HG02642 (cell line): ENCODE results near the gene OR52N5.
A peak's percentile ranks its signal among the peaks of the same experiment; 100 is the strongest.

Experiments used
- ATAC-seq: cut with Tn5 transposase; IDR thresholded peaks from one replicate; pipeline ENCODE4 v1.9.1; 2021; ENCODE audit warnings: mild to moderate bottlenecking; ENCODE audit not compliant: unreplicated experiment, poor library complexity

OR52N5 gene

DNA sequence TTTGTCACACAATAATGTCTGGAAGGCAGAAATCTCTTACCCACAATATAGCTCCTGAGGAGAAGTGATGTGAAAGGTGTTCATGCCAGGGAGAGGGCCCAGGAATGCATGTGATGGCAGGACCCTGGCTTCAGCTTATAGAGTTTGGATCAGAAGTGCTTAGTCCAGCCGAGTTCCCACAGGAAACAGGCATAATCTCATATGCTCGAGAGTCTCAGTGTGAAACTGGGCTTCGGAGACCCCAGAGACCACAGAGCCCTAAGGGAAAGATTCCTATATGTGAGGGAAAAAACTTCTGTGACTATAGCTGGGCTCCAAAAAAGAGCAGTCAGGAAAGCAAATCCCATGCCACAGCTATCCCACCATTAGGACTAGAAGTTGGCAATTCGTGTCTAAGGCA is at the start of gene OR52N5:
OR52N5 (minus strand) TSS at position 101 of the 400 bp plus-strand sequence. CDS start 4,721 bp downstream, outside the sequence.
- ATAC-seq, result no peak

DNA sequence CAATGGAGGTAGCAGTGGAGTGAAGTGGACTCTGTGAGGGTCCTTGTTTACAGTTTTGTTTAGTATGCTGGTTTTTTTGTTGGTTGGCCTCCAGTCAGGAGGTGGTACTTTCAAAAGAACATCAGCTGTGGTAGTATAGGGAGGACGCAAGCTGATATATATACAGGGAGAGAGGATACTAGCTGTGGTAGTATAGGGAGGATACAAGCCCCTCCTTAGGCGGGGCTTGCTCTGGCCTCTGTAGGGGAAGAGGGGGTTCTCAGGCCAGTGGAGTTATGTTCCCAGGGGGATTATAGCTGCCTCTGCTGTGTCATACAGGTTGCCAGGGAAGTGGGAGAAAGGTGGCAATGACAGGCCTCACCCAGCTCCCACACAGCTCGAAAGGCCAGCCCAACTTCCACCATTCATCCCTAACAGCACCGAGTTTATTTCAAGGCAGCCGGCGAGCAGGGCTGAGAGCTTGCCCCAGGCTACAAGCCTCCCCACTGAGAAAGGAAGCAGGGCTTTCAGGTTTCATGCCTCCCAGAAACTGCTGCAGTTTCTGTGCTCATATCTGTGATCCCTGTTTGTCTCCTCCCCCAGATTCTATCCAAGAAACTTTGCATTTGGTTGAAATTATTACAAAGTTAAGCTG is 48.2 kb upstream of the OR52N5 start:
- ATAC-seq, result no peak

DNA sequence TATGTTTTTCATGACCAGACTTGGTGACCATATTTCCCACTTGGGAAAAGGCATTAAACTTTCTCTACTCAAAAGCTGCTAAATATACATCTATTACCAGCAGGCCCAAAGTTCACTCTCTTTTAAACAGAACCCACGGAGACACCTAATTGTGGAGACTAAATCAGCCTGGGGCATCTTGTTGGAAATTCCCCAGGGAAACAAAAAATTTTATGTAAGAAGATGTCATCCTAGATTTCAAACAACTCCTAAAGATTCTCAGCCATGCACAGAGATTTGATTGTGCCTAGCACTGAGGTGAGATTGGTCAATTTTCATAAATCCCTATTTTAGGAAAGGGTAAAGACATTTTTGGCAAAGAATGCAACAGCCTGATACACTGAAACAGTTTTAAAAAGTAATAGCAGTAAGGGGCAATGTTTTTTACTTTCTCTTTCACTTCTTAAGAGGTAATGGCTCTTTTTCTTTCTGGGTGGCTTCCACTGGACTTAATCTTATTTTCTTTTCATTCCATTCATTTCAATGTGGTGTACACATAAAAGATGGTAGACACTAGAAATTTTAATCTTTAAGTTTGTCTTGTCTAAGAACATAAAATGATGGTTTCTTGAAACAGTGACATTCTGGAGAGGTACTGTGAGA is 35.2 kb upstream of the OR52N5 start:
- ATAC-seq, result no peak

DNA sequence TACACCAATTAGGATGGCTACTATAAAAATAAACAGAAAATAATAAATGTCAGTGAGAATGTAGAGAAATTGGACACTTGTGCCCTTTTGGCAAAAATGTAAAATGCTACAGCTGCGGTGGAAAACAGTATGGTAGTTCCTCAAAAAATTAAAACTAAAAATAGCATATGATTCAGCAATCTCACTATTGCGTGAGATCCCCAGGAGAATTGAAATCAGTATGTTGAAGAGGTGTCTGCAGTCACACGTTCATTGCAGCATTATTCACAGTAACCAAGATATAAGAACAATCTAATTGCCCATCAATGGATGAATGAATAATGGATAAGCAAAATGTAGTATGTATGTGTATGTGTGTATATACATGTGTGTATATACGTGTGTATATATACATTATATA is 32.4 kb upstream of the OR52N5 start:
- no peak for ATAC-seq

DNA sequence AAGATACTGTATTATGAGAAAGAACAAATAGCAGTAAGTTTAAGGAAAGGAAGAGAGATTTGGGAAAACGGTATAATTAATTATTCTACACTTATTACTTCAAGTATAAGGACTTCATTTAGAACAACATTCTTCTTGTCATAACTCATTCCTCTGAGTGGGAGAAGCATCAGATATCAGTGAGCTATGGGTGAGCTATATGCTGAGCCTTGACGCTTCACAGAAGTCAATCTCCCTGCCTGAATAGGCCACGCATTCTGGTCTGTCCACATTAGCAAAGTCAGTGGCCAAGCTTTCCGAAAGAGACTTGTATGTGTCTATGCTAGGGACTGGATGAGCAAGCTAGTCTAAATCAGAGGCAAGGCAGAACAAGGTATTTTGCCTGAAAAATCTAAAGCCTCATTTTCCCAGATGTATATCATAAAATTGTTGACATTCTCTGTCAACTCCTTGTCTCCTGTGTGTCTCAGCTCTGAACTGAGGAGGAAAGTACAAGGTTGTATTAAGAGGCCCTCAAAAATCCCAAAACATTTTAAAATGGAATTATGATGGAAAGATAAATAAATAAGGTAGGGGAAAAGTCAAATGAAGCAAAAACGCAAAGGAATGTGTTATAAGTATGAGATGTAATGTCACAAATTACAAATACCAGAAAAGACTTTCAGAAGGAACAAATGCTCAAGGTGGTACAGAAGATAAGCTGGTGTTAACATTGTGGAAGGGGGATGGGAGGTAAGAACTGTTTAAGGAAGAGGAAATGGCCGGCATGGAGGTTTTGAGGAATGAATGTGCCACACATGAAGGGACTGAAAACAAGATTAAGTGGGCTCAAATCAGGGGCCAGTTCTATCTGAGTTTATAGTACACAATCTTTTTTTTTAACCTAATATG is 27.0 kb upstream of the OR52N5 start:
- ATAC-seq, result no peak

DNA sequence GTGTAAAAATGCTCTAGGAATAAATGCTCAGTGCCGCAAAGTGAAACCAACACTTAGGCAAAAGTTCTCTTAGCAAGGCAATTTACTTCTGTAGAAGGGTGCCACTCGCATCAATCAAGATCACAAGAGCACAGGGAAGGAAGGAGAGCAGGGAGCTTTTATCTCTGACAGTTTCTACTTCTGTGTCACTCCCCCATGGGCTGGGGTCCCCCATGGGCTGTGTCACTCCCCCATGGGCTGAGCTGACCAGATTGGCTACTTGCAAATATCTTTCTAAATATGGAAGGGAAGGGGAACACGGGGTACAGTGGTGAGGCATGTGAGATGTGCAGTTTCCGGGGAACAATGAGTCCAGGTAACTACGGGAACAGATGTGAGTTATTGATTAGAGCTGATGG is 26.0 kb upstream of the OR52N5 start:
- peak; percentile 25 for ATAC-seq

DNA sequence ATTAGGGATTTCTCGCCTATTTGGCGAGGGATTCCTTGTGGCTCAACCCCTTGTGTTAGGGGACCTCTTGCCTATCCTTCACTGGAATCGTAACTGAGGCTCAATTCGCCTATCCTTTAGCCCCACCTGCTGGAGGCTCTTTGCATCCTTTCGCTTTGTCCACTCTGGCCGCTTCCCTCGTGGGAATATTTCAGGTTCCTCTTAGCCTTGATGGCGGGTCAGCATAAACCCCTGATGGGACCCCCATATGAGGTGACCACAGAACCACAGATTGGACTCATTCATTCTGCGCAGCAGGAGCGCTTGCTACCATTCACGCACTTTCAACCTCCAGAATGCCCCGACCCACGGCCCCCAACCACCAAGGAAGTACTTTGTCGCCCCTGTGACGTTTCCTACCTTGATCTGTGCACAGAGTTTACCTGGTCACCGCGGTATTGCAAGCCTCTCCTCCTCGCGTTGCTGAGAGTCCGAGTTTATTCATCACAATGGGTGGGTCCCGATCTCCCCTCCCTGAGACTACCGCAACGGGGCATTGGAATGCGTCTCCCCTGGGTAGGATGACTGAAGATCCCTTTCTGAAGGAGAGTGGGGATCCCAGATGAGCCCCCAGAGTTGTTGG is 25.5 kb upstream of the OR52N5 start, which contains the start of gene OR52N2:
OR52N2 (plus strand) TSS at position 425 of the 622 bp plus-strand sequence. CDS start 11,412 bp downstream, outside the sequence.
- peak; percentile 95 for ATAC-seq

DNA sequence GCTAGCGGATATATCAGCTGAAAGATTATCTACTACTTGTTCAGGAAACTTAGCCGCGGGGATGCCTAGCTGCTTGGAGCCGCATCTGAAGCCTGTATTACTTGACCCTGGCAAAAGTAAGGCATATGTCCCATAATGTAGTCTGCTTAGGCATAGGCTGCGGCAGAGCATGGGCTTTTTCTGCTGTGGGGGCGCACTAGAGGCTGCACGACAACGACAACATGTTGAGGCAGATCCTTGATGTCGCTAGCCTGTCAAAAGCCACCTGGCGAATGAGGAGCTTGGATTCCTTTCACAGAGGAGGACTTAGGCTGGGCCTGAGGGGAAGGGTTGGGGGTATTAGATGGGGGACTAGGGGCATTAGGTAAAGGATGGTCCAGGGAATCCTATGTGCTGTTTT is 24.4 kb upstream of the OR52N5 start:
- ATAC-seq, result no peak

DNA sequence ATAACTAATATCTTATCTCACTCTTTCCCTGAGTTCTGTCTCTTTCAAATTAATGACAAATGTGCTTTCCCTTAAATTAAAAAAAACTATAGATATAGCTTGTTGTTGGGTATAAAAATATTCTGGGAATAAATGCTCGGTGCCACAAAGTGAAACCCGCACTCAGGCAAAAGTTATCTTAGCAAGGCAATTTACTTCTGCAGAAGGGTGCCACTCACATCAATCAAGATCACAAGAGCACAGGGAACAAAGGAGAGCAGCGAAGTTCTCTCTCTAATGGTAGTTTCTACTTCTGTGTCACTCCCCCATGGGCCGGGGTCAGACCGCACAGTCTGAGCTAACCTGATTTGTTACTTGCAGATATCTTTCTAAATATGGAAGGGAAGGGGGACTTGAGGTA is 20.8 kb upstream of the OR52N5 start:
- ATAC-seq, result no peak

DNA sequence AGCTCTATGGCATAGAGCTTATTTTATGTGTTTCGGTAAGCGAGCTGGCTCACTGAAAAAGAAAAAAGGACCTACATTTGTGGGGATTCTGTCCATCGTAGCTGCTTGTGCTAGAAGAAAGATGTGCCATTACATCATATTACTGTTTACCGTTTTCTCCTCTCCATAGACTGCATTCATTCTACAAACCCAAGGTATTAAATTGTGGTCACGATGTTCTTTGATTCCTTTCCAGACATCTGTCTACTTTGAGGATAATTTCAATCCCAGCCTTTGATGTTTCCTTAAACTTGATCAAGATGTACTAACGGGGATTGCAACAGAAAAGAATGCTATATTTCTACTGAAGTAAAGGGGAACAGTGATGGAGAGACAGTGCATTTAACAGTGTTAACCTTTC is 13.4 kb upstream of the OR52N5 start:
- no peak for ATAC-seq

DNA sequence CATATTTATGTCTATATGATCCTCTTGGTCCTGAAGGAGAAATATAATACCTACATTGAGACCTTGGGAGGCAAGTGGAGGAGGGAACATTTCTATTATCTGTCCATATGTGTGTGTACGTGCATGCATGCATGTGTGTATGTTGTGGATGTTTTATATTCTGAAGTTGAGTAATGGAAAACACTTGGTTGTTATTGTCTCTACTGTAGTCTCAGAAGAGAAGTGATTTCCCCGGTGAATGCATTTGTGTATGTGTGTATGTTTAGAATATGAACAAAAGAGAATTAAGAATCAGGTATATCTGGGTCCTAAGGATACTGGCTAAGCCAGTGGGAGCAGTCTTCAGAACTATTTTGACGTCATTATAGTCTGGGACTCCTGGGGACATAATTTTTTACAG is 8.0 kb upstream of the OR52N5 start, which contains the start of gene OR52N1:
OR52N1 (minus strand) TSS at position 101 of the 400 bp plus-strand sequence. CDS start 2,449 bp downstream, outside the sequence.
- ATAC-seq, result no peak

DNA sequence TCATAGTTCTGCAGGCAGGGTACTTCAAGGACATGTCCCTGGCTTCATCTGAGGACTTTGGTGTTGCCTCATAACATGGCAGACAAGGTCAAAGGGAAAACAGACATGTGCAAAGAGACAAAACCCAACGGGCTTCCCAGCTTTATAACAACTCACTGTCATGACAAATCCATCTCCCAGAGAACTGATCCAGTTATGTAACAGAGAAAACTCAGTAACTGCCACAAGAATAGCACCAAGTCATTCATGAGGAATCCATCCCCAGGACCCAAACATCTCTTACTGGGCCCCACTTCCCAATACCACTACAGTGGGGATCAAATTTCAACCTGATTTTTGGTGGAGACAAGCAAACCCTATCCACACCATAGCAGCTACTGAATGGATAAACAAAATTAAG is 16.1 kb downstream of the OR52N5 start:
- no peak for ATAC-seq

DNA sequence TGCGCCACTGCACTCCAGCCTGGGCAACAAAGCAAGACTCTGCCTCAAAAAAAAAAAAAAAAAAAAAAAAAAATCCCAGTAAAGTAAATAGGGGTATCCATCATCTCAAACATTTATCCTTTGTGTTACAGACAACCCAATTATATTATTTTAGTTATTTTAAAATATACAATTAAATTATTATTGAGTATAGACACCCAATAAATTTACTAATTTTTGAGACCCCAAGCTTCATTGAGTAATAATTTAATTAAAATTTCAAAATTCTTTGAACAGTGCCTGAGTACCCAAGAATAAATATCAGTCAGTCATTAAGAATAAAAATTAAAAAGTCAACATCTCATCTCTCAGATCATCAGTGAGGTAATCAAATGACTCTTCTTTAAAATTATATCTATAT is 29.2 kb downstream of the OR52N5 start, which contains the start of gene OR52N4:
OR52N4 (plus strand) TSS at position 301 of the 400 bp plus-strand sequence. CDS start 498 bp downstream, outside the sequence.
- ATAC-seq, result no peak

DNA sequence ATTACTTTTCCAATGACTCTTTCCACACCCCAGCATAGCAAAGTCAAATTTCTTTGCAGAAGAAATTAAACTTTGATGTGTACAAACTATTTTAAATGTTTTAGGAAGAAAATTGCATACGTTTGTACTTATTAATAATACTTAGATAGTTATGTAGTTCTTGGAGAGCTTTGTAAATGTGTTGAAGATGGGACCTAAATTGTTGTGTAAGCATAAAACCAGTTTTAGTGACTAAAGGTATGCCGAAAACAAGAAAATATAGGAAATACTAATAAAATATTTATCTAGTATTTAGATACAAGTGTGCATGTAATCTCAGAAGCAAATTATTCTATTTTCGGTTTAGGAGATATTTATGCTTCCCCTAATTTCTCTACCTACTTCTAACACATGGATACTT is 33.3 kb downstream of the OR52N5 start:
- ATAC-seq, result no peak

DNA sequence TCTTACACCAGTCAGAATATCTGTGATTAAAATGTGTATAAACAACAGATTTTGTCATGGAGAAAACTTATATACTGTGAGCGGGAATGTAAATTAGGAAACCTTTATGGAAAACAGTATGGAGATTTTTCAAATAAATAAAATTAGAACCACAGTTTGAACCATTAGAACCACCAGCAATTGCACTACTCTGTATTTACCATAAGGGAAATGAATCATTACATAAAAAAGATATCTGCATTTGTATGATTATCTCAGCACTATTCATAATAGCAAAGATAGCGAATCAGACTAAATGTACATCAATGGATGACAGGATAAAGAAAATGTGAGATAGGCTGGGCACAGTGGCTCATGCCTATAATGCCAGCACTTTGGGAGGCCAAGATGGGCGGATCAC is 36.5 kb downstream of the OR52N5 start:
- no peak for ATAC-seq

DNA sequence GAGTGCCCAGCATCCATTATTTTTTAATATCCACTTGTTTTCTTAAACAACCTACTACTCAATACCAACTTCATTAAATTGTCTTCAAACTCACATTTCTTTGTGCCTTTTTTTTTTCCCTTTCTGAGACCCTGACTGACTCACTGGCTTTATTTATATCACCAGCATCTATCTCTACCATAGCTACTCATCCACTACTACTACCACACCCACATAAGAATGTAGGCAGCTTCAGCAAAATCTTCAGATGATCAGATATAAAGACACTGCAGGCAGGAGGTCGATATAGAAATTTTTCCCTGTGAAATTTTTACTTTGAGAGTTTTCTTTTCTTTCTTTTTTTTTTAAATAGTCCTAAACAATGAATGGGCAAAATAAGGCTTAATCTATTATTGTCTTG is 44.7 kb downstream of the OR52N5 start:
- no peak for ATAC-seq

DNA sequence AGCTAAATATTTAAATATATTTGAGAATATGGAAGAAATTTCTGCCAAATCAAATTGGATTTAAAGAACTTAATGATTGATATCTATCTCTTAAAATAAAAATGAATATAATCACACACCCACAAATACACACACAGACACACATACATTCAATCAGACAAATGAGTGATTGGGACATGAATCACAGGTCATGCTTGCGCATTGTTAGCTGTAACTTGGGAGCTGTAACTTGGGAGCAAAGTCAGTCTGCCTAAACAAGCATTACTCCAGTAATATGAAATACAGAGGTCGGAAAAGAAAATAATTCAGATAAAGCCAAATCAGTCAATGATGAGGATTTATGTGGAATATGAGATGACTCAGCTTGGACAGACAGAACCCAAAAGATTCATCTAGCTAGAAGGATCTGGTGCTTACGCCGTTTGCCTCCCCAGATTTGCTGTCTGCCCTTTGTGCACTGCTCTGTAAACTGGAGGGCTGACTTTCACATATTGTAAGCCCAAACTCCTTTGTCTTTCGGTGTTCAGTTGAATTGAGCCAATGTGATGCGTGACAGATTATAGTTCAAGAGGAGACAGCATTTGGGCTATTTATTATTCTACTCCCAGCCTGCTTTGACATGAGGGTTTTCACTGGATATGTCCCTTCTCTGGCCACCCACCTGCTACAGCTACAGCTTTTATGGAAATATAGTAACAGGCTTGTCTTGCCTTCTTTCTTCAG is 45.3 kb downstream of the OR52N5 start:
- ATAC-seq, result no peak

DNA sequence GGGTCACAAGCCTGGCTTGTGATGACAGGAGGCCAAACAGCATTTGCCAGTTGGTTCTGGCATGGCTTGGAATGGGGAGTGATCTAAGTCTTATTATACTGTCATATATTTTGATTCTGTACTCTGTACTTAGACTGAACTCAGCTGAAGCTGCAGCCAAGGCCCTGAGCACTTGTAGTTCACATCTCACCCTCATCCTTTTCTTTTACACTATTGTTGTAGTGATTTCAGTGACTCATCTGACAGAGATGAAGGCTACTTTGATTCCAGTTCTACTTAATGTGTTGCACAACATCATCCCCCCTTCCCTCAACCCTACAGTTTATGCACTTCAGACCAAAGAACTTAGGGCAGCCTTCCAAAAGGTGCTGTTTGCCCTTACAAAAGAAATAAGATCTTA is 46.1 kb downstream of the OR52N5 start:
- ATAC-seq, result no peak

DNA sequence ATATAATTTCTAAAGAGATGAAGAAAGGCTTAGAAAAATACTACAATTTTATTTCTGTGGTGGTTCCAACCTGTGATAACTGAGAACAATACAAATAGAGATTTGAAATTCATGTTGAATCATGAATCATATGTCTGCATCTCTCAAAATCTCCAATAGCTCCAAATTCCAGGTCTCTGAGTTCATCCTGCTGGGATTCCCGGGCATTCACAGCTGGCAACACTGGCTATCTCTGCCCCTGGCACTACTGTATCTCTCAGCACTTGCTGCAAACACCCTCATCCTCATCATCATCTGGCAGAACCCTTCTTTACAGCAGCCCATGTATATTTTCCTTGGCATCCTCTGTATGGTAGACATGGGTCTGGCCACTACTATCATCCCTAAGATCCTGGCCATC is 46.8 kb downstream of the OR52N5 start, which contains the start of gene OR56B1:
OR56B1 (plus strand) TSS at position 53 of the 400 bp plus-strand sequence; CDS start at position 122, 69 bp downstream.
- ATAC-seq, result no peak

DNA sequence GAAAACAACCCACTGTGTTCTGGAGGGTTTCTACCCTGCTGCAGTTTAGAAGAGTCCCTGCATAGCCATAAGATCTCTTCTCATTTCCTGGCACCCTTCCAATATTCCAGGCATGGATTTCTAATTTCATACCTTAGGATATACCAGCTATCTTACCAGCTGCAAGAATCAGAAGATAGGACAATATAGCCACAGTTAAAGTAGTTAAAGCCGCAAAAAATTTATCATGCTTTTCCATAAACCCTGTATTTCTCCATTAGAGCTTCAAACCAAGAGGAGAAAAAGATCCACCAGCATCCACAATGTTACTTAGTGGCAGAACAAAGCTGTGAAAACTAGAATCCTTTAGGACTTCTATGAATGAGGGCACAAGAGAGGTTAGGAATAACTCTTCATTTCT is 55.5 kb downstream of the OR52N5 start:
- ATAC-seq, result no peak
